Progenitor cell of endocrine pancreas (in vitro differentiated cells): ENCODE data around the gene SEC16A. TPM values are rescaled to one million over a fixed set of nuclear protein-coding genes. Genes with fewer than 3 reads are reported as not detected.

Source experiments
- DNase-seq: peaks from one replicate; pipeline ENCODE4 v3.0.0; 2021; ENCODE audit warnings: low spot score; ENCODE audit not compliant: unreplicated experiment
- H3K27ac Mint-ChIP-seq: 2 replicates; pipeline ENCODE4 v1.8.0; 2021; ENCODE audit warnings: mild to moderate bottlenecking, moderate library complexity, mixed read lengths
- H3K27me3 Mint-ChIP-seq: 2 replicates; pipeline ENCODE4 v1.8.0; 2021; ENCODE audit warnings: mixed read lengths
- H3K36me3 Mint-ChIP-seq: 2 replicates; pipeline ENCODE4 v1.8.0; 2022; ENCODE audit warnings: mixed read lengths; ENCODE audit not compliant: insufficient read depth
- H3K4me1 Mint-ChIP-seq: 2 replicates; pipeline ENCODE4 v1.8.0; 2021; ENCODE audit warnings: low read depth, mixed read lengths
- H3K4me3 Mint-ChIP-seq: 2 replicates; pipeline ENCODE4 v1.8.0; 2021; ENCODE audit warnings: low read depth, mild to moderate bottlenecking, moderate library complexity, mixed read lengths
- H3K9me3 Mint-ChIP-seq: 2 replicates; pipeline ENCODE4 v1.8.0; 2021; ENCODE audit warnings: low read depth, mixed read lengths
- microRNA-seq: library from miRNA; unstranded; fragments of <30 nt; microRNA quantifications from one replicate; pipeline ENCODE4 v1.1.0, GENCODE V29; 2020; ENCODE audit warnings: borderline number of aligned reads; ENCODE audit not compliant: unreplicated experiment
- total RNA-seq: library from RNA; stranded (reverse); gene quantifications from 2 replicates; pipeline ENCODE4 v1.2.1, GENCODE V29; 2021
- TF ChIP-seq, protein P1 (sequence below): fragments of 200-600 bp; sonication (generic); IDR thresholded peaks from one replicate; pipeline ENCODE4 v1.5.0; 2021; ENCODE audit warnings: antibody characterized with exemption, mild to moderate bottlenecking; ENCODE audit not compliant: unreplicated experiment

Gene SEC16A
- total RNA-seq, 1 donor from 2014 or later: 76.1 TPM

DNA sequence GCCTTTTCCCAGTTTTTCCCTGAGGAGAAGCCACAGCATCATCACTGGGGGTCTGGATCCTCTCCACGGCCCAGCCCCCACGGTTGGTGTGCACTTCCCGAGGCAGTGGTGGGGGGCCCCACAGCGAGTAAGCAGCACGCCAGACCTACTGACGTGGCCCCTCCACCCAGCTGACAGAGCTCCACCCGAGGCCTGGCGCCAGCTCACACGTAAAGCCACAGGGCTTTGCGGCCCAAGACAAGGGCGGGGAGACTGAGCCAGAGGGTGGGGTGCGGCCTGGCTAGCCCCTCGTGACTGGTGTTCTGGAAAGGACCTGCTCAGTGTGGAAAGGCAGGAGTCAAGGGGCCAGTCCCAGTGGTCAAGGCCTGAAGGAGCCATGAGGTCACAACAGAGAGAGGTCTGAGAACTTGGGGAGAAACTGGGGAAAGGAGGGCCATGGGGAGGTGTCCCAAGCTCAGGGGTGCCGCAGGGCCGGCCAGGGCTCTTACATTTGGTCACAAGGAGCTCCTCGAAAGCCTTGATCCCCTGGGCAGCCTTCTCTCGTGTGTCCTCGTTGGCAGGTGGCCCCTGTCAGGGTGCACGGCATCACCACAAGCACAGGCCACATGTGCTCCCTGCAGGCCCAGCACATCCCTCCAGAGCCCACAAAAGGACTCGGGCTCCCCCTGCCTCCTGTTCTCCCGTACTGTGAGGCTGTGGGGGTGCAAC, 88.4 kb downstream of the SEC16A start:
- Mint-ChIP-seq H3K9me3 (no peaks in the 10 kb centered on the region), H3K27ac (no peak overlapping the region), H3K4me1 (peaks cover 10% of the 10 kb centered on the region), H3K4me3 (no peak overlapping the region), H3K27me3 (no peaks in the 10 kb centered on the region), H3K36me3 (peaks cover 14% of the 10 kb centered on the region)
- DNase-seq: no peak
- TF ChIP-seq, protein P1, sequence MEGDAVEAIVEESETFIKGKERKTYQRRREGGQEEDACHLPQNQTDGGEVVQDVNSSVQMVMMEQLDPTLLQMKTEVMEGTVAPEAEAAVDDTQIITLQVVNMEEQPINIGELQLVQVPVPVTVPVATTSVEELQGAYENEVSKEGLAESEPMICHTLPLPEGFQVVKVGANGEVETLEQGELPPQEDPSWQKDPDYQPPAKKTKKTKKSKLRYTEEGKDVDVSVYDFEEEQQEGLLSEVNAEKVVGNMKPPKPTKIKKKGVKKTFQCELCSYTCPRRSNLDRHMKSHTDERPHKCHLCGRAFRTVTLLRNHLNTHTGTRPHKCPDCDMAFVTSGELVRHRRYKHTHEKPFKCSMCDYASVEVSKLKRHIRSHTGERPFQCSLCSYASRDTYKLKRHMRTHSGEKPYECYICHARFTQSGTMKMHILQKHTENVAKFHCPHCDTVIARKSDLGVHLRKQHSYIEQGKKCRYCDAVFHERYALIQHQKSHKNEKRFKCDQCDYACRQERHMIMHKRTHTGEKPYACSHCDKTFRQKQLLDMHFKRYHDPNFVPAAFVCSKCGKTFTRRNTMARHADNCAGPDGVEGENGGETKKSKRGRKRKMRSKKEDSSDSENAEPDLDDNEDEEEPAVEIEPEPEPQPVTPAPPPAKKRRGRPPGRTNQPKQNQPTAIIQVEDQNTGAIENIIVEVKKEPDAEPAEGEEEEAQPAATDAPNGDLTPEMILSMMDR: no peak

DNA sequence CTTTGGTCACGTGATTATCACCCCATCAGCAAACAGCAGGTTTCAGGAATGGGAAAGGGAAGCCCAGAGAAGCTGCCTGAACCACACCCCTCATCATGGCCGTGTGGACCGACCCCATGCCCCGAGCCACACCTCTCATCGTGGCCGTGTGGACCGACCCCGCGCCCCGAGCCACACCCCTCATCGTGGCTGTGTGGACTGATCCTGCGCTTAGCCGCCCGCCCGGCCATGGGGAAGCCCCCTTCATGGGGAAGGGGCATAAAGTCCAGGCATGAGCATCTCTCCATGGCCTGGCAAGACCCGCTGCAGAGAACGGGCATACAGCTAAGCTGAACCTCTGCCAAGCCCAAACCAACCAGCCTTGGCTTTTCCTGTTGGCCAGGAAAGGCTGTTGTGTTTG, 89.3 kb downstream of the SEC16A start:
- Mint-ChIP-seq H3K27ac (no peak overlapping the region), H3K36me3 (peaks cover 14% of the 10 kb centered on the region), H3K4me1 (peaks cover 2% of the 10 kb centered on the region), H3K27me3 (no peaks in the 10 kb centered on the region), H3K4me3 (no peak overlapping the region), H3K9me3 (no peaks in the 10 kb centered on the region)
- no peak for DNase-seq
- TF ChIP-seq, protein P1: no peak

DNA sequence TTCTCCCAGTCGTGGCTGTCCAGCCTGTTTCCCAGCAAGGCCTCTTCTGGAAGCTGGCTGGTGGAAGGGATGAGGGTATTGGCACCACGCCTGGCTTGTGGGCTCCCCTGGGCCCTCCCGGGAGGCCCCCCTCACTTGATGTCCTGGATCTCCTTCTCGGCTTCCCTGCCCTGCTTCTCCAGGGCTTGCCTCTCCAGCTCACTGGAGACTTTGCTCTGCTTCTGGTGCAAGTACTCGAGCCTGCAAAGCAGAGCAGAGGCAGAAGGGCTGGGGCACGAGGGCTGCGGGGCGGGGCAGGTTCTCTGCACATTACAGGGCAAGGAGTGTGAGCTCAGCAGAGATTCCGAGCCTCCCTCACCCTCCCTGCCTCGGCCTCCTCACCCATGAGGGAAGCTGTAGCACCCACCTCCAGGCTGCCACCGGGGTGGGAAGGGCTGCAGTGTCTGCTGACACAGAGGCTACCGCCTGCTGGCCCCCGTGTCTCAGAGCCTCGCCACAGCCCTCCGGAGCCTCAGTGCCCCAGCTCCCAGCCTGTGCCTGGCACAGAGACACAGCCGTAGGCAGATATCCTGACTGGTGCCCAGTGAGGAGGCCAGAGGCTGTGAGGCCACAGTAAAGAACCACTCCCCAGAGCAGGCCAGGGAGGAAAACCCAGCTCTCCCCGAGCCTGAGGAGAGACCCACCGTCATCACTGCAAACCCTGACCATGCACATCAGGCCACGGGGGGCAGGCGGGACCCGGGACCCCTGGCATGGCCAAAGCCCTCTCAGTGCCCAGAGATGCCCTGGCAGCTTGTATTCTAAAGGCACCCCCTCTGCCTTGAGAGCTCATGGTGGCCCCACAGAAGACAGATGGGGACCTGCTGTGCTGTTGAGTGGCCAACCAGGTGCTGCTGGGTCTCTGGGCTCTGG, 90.0 kb downstream of the SEC16A start:
- no peak overlapping the region for H3K27ac Mint-ChIP-seq
- H3K4me3 Mint-ChIP-seq: no peak overlapping the region
- no peaks in the 10 kb centered on the region for H3K27me3 Mint-ChIP-seq
- DNase-seq: no peak
- TF ChIP-seq, protein P1: no peak
- H3K9me3 Mint-ChIP-seq: no peaks in the 10 kb centered on the region
- H3K4me1 Mint-ChIP-seq: no peaks in the 10 kb centered on the region
- peaks cover 15% of the 10 kb centered on the region for H3K36me3 Mint-ChIP-seq

DNA sequence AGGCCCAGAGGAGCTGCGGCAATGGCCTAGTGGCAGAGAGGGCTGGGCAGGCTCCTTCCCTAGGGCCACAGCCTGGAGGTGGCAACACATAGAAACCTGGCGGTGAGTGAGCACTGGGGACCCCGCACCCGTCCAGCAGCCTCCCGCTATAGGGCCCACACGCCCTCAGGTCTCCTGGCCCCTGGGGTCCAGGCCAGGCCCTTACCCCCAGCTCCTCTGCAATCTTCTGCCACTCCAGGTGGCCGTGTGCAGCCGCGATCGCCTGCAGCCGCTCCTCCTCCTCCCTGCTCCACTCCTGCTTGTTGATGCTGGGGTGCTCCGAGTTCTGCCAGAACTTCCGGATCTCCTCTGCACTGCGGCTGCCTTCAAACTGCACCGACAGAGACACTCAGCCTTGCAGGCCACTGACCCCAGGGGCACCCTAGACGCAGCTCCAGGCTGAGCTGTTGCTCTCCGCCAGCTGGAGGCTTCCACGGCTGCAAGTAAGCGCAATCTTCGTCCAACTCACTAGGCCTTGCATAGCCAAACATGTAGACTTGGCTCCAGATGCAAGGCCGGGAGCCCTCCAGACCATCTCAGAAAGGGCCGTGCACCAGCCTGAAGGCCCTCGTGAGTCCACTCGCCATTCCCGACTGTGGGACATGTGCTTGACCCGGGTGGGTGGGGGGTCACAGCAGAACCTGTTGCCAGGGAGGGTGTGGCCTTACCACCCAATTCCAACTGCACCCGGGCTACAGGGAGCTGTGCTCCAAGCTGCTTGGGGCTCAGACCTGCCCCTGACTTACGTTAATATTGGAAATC, 90.9 kb downstream of the SEC16A start:
- Mint-ChIP-seq H3K27ac (no peak overlapping the region), H3K4me3 (no peak overlapping the region), H3K27me3 (no peaks in the 10 kb centered on the region), H3K4me1 (no peaks in the 10 kb centered on the region), H3K36me3 (peaks cover 14% of the 10 kb centered on the region), H3K9me3 (no peaks in the 10 kb centered on the region)
- DNase-seq: no peak
- TF ChIP-seq, protein P1: no peak

Small RNA genes within 50 kb of the gene (microRNA-seq; reads per million reads assigned to microRNA genes)
- gene MIR4673: not detected

Other genes starting within 250 kb of the SEC16A start
- 24.0 and 24.1 TPM in 2 replicates for gene QSOX2, start 237.2 kb downstream of the SEC16A start, total RNA-seq
- gene CCDC187, start 178.9 kb downstream of the SEC16A start, total RNA-seq: 1.2 and 1.4 TPM in 2 replicates
- gene GPSM1, start 155.5 kb downstream of the SEC16A start, total RNA-seq: 79.2 and 82.2 TPM in 2 replicates
- 16.2 and 18.4 TPM in 2 replicates for gene DNLZ, start 119.3 kb downstream of the SEC16A start, total RNA-seq
- gene CARD9, start 109.4 kb downstream of the SEC16A start, total RNA-seq: 1.6 and 2.0 TPM in 2 replicates
- 22.3 and 23.7 TPM in 2 replicates for gene SNAPC4, start 82.9 kb downstream of the SEC16A start, total RNA-seq
- gene ENTR1, start 72.4 kb downstream of the SEC16A start, total RNA-seq: 68.3 and 70.9 TPM in 2 replicates
- 63.6 and 68.3 TPM in 2 replicates for gene PMPCA, start 72.4 kb downstream of the SEC16A start, total RNA-seq
- 25.1 and 26.2 TPM in 2 replicates for gene INPP5E, start 43.2 kb downstream of the SEC16A start, total RNA-seq
- 109 and 130 TPM in 2 replicates for gene NOTCH1, start 63.0 kb upstream of the SEC16A start, total RNA-seq
- gene EGFL7, start 179.9 kb upstream of the SEC16A start, total RNA-seq: 13.5 and 16.3 TPM in 2 replicates
- gene AGPAT2, start 204.4 kb upstream of the SEC16A start, total RNA-seq: 27.7 and 28.0 TPM in 2 replicates
- gene DIPK1B, start 229.5 kb upstream of the SEC16A start, total RNA-seq: 51.3 and 52.9 TPM in 2 replicates